GM21367 (cell line): ENCODE measurements around the gene NCK1.
"Not testable (repeated sequence)": the region's sequence is repeated elsewhere in the genome, so short reads cannot be mapped to it uniquely, and the experiment has no call there.

Experiments used
- ATAC-seq: cut with Tn5 transposase; IDR thresholded peaks from one replicate; pipeline ENCODE4 v1.9.1; 2021; ENCODE audit not compliant: unreplicated experiment

Gene NCK1

GRCh38 chr3:136942803-136943202, 80.8 kb downstream of the NCK1 start:
- no peak for ATAC-seq

- no peak for ATAC-seq
These were observed 81.4 kb downstream of the NCK1 start for GRCh38 chr3:136943436-136943835.

- no peak for ATAC-seq
These were observed 85.0 kb downstream of the NCK1 start for GRCh38 chr3:136946978-136947377.

GRCh38 chr3:136947477-136947876, 85.5 kb downstream of the NCK1 start:
- no peak for ATAC-seq

GRCh38 chr3:136949146-136949545, 87.1 kb downstream of the NCK1 start:
- ATAC-seq: no peak

GRCh38 chr3:136949708-136950107, 87.7 kb downstream of the NCK1 start:
- ATAC-seq: no peak

GRCh38 chr3:136950623-136951022, 88.6 kb downstream of the NCK1 start:
- ATAC-seq: no peak

GRCh38 chr3:136952292-136952691, 90.3 kb downstream of the NCK1 start:
- ATAC-seq: no peak

GRCh38 chr3:136954251-136954650, 92.2 kb downstream of the NCK1 start:
- no peak for ATAC-seq

- ATAC-seq: no peak
These were observed 93.2 kb downstream of the NCK1 start for GRCh38 chr3:136954980-136955780.

- no peak for ATAC-seq
These were observed 93.8 kb downstream of the NCK1 start for GRCh38 chr3:136955813-136956212.

- ATAC-seq: no peak
These were observed 95.0 kb downstream of the NCK1 start for GRCh38 chr3:136956971-136957370.

GRCh38 chr3:136957751-136958288, 95.8 kb downstream of the NCK1 start, which contains the start of gene IL20RB:
TSS of gene IL20RB (plus strand) at chr3:136957983. CDS start at chr3:136958114, 131 bp downstream.
- ATAC-seq: no peak

- ATAC-seq: no peak
These were observed 96.9 kb downstream of the NCK1 start for GRCh38 chr3:136958939-136959338.

GRCh38 chr3:136959599-136959998, 97.6 kb downstream of the NCK1 start:
- no peak for ATAC-seq

GRCh38 chr3:136960838-136961836, 99.1 kb downstream of the NCK1 start:
- ATAC-seq: no peak

GRCh38 chr3:136962927-136963326, 100.9 kb downstream of the NCK1 start:
- ATAC-seq: no peak

GRCh38 chr3:136969539-136969938, 107.5 kb downstream of the NCK1 start:
- ATAC-seq: not testable (repeated sequence)

- ATAC-seq: no peak
These were observed 111.3 kb downstream of the NCK1 start for GRCh38 chr3:136973352-136973751.

GRCh38 chr3:136974670-136975069, 112.7 kb downstream of the NCK1 start:
- ATAC-seq: no peak

- no peak for ATAC-seq
These were observed 117.2 kb downstream of the NCK1 start for GRCh38 chr3:136979204-136979603.
